Measurements from ENCODE around the gene TARDBP. TPM values are rescaled to one million over a fixed set of nuclear protein-coding genes. Genes with fewer than 3 reads are reported as not detected.

TARDBP gene
- total RNA-seq, 1 experiment from 2014 or later = 207 TPM

DNA sequence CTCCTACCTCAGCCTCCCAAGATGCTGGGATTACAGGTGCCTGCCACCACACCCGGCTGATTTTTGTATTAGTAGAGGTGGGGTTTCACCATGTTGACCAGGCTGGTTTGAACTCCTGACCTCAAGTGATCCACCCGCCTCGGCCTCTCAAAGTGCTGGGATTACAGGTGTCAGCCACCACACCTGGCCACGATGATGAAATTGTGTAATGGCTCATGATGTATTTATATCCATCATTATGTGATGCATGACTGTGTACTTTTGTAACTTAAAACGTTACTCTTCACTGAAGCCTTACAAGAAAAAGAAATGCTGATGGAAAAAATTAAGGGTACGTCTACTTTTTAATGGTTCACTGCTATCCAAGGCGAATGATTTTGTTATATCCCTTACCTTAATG is 7.5 kb downstream of the TARDBP start:
- H3K27me3 Mint-ChIP-seq (ENCODE audit: low read depth) = no peaks in the 10 kb centered on the region
- Histone ChIP-seq H2AFZ (ENCODE audit: low read length) (no peak overlapping the region), H2BK20ac (ENCODE audit: low read depth, low read length, poor library complexity, severe bottlenecking) (no peak overlapping the region), H3K56ac (ENCODE audit: insufficient read length, low read depth, low read length) (no peak overlapping the region), H3K4me2 (ENCODE audit: insufficient read depth, insufficient read length, low read length) (no peak overlapping the region), H2AK5ac (ENCODE audit: insufficient read length, low read length) (no peak overlapping the region), H4K8ac (replicated peaks; ENCODE audit: insufficient read length, low read depth, low read length) (no peak overlapping the region), H2BK5ac (ENCODE audit: insufficient read length, low read length) (no peak overlapping the region), H4K5ac (ENCODE audit: insufficient read length, low read depth, low read length) (no peak overlapping the region), H3T11ph (ENCODE audit: low read length) (no peak overlapping the region), H3K79me1 (ENCODE audit: insufficient read depth, low read depth, low read length, poor library complexity, severe bottlenecking) (peaks cover 2% of the 10 kb centered on the region), H3K4ac (ENCODE audit: low read depth, low read length) (no peak overlapping the region), H3K23me2 (ENCODE audit: insufficient read length, low read depth, low read length, poor library complexity, severe bottlenecking) (no peaks in the 10 kb centered on the region), H3K23ac (ENCODE audit: insufficient read length, low read depth, low read length) (no peak overlapping the region), H3K4me1 (ENCODE audit: insufficient read depth, low read length) (no peaks in the 10 kb centered on the region), H2BK12ac (ENCODE audit: insufficient read length, low read depth, low read length) (no peak overlapping the region), H3K14ac (ENCODE audit: insufficient read depth, low read length) (no peak overlapping the region), H3K27ac (ENCODE audit: insufficient read length, low read depth, low read length) (no peak overlapping the region), H3K79me2 (ENCODE audit: insufficient read depth, low read length) (no peaks in the 10 kb centered on the region; the same call in 1 of the 2 replicates), H4K91ac (ENCODE audit: insufficient read length, low read depth, low read length) (no peak overlapping the region), H3K9ac (ENCODE audit: extremely low read depth, insufficient read length, low read length) (no peak overlapping the region), H3K27me3 (ENCODE audit: insufficient read depth, low read length) (no peaks in the 10 kb centered on the region), H3K18ac (ENCODE audit: insufficient read length, low read depth, low read length) (no peak overlapping the region), H4K20me1 (ENCODE audit: control insufficient read depth, insufficient read depth, insufficient read length) (no peaks in the 10 kb centered on the region), H3K9me3 (ENCODE audit: control insufficient read depth, low read depth, low read length) (no peaks in the 10 kb centered on the region), H2BK120ac (ENCODE audit: low read depth, low read length, poor library complexity, severe bottlenecking) (no peak overlapping the region), H2BK15ac (ENCODE audit: low read depth, low read length) (no peak overlapping the region)
- no peaks in the 10 kb centered on the region for H3K9me3 Mint-ChIP-seq
- peaks cover 58 to 97% (median 88%) of the 10 kb centered on the region in 3 experiments; a peak in 6 of 7 replicates for H3K36me3 Mint-ChIP-seq (ENCODE audit: insufficient read depth in 1 of 3, low read depth in 3 of 3)
- no CpG with 5 or more reads among the region's 7 CpGs for WGBS (ENCODE audit: extremely low coverage, insufficient read length, low lambda C conversion rate)
- peaks cover 0 to 14% of the 10 kb centered on the region in 2 experiments; a peak in 2 of 4 replicates for H3K4me1 Mint-ChIP-seq
- no peak for DNase-seq
- no peak overlapping the region for H3K4me3 Mint-ChIP-seq
- TF ChIP-seq, protein P1, sequence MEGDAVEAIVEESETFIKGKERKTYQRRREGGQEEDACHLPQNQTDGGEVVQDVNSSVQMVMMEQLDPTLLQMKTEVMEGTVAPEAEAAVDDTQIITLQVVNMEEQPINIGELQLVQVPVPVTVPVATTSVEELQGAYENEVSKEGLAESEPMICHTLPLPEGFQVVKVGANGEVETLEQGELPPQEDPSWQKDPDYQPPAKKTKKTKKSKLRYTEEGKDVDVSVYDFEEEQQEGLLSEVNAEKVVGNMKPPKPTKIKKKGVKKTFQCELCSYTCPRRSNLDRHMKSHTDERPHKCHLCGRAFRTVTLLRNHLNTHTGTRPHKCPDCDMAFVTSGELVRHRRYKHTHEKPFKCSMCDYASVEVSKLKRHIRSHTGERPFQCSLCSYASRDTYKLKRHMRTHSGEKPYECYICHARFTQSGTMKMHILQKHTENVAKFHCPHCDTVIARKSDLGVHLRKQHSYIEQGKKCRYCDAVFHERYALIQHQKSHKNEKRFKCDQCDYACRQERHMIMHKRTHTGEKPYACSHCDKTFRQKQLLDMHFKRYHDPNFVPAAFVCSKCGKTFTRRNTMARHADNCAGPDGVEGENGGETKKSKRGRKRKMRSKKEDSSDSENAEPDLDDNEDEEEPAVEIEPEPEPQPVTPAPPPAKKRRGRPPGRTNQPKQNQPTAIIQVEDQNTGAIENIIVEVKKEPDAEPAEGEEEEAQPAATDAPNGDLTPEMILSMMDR (conservative IDR thresholded peaks at IDR 0.05) = no peak
- no peak overlapping the region for H3K27ac Mint-ChIP-seq

All from H9 (cell line).